Activated CD4-positive, alpha-beta T cell treated with anti-CD3 and anti-CD28 coated beads, Interleukin-2, amount 50 U/mL, for 4 hours (primary cell): ENCODE results near the gene MICAL1.

ENCODE experiments used
- DNase-seq, 2 experiments: peaks; one replicate each; pipeline ENCODE4 v3.0.0-alpha.2; 2020

Gene MICAL1

DNA sequence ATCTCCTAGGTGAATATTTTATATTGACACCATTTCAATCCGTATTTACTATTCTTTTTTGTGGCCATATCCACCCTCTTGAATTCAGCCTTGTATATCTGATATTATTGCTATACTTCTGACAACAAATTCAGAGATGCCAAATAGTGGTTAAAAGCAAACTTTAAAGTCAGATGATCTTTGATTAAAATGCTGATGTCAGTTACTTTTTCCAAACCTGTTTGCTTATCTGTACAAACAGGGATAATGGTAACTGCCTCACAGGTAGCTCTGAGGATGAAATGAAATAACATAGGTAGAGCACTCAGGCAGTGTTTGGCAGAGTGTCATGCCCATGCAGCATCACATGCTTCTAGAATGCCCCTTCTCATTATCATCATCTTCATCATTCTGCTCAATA is 34.4 kb downstream of the MICAL1 start:
- no peak for DNase-seq

DNA sequence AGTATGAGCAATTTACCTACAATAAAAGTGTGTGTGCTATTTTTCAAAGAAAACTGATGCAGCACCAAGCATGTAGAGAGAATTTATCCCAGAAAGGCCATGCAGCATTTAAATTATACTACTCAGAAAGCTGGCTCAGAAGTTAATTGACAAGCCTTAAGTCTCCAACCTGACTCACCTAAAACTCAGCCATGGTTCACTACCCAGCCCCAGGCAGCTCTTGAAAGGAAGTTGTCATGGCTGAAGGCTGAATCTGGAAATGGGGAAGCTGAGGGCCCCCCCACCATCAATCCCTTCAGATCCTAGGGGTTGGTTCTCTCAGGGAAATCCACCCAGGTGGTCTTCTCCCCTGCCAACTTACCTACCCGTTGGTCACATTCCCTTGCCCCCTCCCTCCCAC is 34.8 kb downstream of the MICAL1 start:
- no peak for DNase-seq

DNA sequence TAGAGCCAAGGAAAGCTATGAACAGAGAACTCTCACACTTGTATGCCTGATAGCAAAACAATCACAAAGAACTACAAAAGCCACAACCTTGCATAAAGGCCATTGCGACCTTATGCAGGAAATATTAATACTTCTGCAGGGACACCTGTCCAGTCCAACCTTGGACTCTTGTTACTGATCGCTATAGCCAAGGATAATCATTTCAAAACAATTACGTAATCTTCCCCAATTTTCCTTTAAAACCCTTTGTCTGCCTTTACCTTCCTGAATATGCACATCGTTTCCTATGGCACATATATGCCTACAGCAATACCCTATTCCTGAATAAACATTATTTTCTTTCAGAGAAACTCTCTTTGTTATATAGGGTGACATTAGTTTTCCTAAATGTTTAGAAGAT is 37.9 kb downstream of the MICAL1 start:
- DNase-seq = no peak

DNA sequence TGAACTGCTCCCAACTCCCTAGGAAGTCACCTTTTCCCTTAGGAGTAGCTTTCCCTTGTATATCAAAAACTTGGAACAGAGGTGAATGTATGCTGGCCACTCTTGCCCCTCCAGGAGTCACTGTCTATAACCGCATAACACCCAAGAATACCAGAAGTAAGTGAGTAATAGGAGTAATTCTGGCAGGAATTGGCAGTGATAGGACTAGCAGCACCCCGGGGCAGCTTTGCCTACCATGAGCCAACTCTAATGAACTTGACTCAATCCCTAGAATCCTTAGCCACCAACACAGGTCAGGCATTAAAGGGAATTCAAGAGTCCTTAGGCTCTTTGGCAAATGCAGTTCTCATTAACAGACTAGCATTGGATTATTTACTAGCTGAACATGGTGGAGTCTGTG is 44.5 kb downstream of the MICAL1 start:
- no peak for DNase-seq

DNA sequence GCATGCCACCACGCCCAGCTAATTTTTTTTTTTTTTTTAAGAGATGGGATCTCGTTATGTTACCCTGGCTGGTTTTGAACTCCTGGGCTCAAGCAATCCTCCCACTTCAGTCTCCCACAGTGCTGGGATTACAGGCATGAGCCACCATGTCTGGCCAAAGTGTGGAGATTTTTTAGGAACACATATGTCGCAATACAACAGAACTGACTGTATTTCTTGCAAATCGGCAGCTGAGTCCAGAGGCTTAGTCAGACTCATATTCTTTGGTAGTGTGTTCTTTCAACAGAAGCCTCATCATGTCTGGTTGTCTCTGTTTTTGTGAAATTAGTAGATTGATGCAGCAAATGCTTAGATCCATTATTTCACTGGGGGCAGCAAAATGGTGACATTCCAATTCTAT is 49.4 kb downstream of the MICAL1 start:
- no peak for DNase-seq

DNA sequence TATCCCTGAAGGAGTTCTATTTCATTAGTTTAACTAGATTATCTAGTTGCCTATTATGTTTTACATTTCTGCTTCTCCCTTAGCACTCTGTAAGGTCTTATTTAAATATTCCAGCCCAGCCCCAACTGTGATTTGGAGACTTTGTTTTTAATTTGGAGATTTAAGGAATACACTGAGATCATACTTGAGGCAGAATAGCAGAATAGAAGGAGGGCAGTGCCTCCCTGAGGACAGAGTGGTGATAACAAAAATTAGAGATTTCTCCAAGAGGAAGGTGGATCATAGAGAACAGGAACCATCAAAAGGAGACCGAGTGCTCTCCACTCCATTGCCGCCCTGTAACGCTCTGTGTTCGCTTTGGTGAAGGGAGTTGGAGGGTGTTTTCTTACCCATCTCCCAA is 58.6 kb downstream of the MICAL1 start:
- no peak for DNase-seq

DNA sequence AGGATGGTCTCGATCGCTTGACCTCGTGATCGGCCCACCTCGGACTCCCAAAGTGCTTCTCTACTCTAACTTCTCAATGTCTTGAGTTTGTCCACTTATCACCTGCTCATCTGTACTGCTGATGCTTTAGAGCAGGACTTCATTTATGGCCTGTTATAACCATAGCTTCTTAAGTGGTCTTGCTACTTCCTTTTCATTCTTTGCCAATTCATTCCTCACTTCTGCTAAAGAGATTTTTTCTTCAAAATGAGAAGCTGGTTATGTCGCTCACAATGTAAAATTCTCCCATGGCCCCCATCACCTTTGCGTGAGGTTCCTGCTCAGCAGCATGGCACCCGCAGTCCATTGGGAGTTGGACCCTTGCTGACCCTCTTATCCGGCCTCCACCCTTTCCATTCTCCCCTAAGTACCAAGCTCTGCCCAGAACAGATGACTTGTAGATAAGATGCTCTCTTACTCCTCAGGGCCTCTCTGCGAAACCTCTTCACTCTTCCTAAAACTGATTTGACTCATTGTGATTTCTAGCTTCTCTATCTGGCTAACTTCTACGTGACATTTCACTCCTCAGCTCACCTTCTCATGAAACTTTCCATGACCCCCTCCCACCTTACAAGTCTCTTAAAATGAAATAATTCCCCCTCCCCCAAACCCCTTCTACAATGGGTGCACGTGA is 59.4 kb downstream of the MICAL1 start:
- DNase-seq = no peak
